SIG-M5 treated with dmso at 0.1 percent for 504 hours (cell line): ENCODE measurements around the gene KRT23.

ENCODE experiments used
- DNase-seq: peaks from one replicate; lab custom pipeline; 2025; ENCODE audit not compliant: unreplicated experiment; lab: John Stamatoyannopoulos, UW

The KRT23 gene

DNA sequence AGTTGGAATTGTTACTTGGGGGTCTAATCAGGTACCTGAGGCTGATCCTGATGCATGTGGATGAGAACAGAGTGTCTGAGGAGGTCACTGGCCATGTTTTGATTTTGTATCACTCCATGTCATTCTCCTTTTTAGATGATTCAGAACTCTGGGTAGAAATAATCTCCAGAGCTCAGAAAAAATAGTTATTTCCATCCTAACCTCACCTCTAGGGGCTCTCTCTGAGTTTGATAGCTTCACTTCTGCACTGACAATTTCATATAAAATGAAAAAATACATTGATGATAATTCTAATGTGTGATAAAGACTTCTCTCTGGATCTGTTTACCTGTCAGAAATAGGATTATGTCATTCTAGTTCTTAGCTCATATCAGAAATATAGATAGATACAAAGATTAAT, 64.2 kb downstream of the KRT23 start:
- DNase-seq = no peak
